GM12878 (cell line): Measurements from ENCODE around the gene NGFR. TPM values are rescaled to one million over a fixed set of nuclear protein-coding genes. Genes with fewer than 3 reads are reported as not detected.

Experiments
- ATAC-seq: fragments of 200-7000 bp; cut with Tn5 transposase; 3 replicates; pipeline ENCODE4 v1.9.1; 2020; ENCODE audit warnings: mild to moderate bottlenecking, moderate library complexity
- BruUV-seq: library from RNA; stranded (reverse); fragments of 400-500 nt; replicated peaks from 2 replicates; lab custom pipeline; 2021; lab: Mats Ljungman, UMichigan
- CTCF ChIA-PET: fragments of 300-600 bp; sonication (Branson Sonifier 250); formaldehyde crosslinking; extraction: SDS; loops from one replicate; lab custom pipeline; 2021; ENCODE audit warnings: inconsistent platforms; lab: Yijun Ruan, JAX
- POLR2A ChIA-PET: fragments of 350-600 bp; formaldehyde crosslinking; extraction: SDS; loops from one replicate; lab custom pipeline; 2021; ENCODE audit warnings: inconsistent platforms; lab: Charles Lee
- RAD21 ChIA-PET: fragments of 300-600 bp; sonication (Branson Sonifier 250); formaldehyde crosslinking; loops from one replicate; lab custom pipeline; 2023; ENCODE audit warnings: antibody characterized with exemption; ENCODE audit not compliant: unreplicated experiment; lab: Charles Lee
- SMC1A ChIA-PET: fragments of 300-600 bp; sonication (Branson Sonifier 250); formaldehyde crosslinking; loops from one replicate; lab custom pipeline; 2023; ENCODE audit not compliant: unreplicated experiment, uncharacterized antibody; lab: Charles Lee
- DNase-seq: peaks from one replicate; pipeline ENCODE4 v3.0.0-alpha.2; 2011; ENCODE audit warnings: low read depth, low spot score
- FAIRE-seq: peaks from 3 replicates; lab custom pipeline; 2011; peaks lifted over from hg19 to GRCh38; lab: Jason Lieb, UNC
- H2AFZ ChIP-seq: 2 replicates; pipeline ENCODE4 v1.6.0; 2011; ENCODE audit warnings: low read depth, low read length, control low read depth; ENCODE audit not compliant: control insufficient read depth
- H3K27ac ChIP-seq: 2 replicates; pipeline ENCODE4 v1.5.1; 2011; ENCODE audit warnings: control low read depth; ENCODE audit not compliant: control insufficient read depth, insufficient read depth
- H3K27me3 ChIP-seq, 2 experiments: replicated peaks in 1 of 2; 2 replicates each; pipeline versions ENCODE4 v1.6.0 to v1.6.1; 2011; ENCODE audit warnings: low read length in 1 of 2; ENCODE audit not compliant: control insufficient read depth in 2 of 2, insufficient read depth in 2 of 2
- H3K36me3 ChIP-seq, 2 experiments: 2 replicates each; pipeline ENCODE4 v1.5.1; 2011; ENCODE audit warnings: low read length in 1 of 2; ENCODE audit not compliant: control insufficient read depth in 2 of 2, insufficient read depth in 2 of 2
- H3K4me1 ChIP-seq: 2 replicates; pipeline ENCODE4 v1.6.1; 2011; ENCODE audit warnings: mild to moderate bottlenecking, low read length, moderate library complexity, mixed read lengths; ENCODE audit not compliant: control insufficient read depth, insufficient read depth
- H3K4me2 ChIP-seq: 2 replicates; pipeline ENCODE4 v1.6.0; 2011; ENCODE audit warnings: control low read depth; ENCODE audit not compliant: control insufficient read depth, insufficient read depth
- H3K4me3 ChIP-seq: fragments of 200-600 bp; sonication (generic); 2 replicates; pipeline ENCODE4 v1.5.1; 2016
- H3K79me2 ChIP-seq: 2 replicates; pipeline ENCODE4 v1.6.0; 2011; ENCODE audit warnings: low read length; ENCODE audit not compliant: control insufficient read depth, insufficient read depth
- H3K9ac ChIP-seq: 2 replicates; pipeline ENCODE4 v1.8.0; 2011; ENCODE audit warnings: low read length, control low read depth, mixed read lengths; ENCODE audit not compliant: control insufficient read depth, insufficient read depth
- H3K9me3 ChIP-seq: replicated peaks from 3 replicates; pipeline ENCODE4 v1.5.1; 2011; ENCODE audit warnings: mild to moderate bottlenecking, low read length; ENCODE audit not compliant: control insufficient read depth, insufficient read depth
- H4K20me1 ChIP-seq: 2 replicates; pipeline ENCODE4 v1.6.0; 2011; ENCODE audit not compliant: control insufficient read depth, insufficient read depth
- HDAC2 ChIP-seq: fragments of 200-600 bp; sonication (generic); IDR thresholded peaks from 2 replicates; pipeline ENCODE4 v1.6.1; 2017
- LARP7 ChIP-seq: fragments of 450-650 bp; IDR thresholded peaks from 2 replicates; pipeline ENCODE4 v1.6.1; 2017; ENCODE audit warnings: mild to moderate bottlenecking
- MYC ChIP-seq: IDR thresholded peaks from 2 replicates; pipeline ENCODE4 v1.6.1; 2011; ENCODE audit warnings: mild to moderate bottlenecking, low read length, moderate library complexity, inconsistent platforms; ENCODE audit not compliant: insufficient read depth, insufficient replicate concordance, insufficient read length, severe bottlenecking
- RELA ChIP-seq: fragments of 450-650 bp; IDR thresholded peaks from 2 replicates; pipeline ENCODE4 v1.8.0; 2014; ENCODE audit warnings: borderline replicate concordance; ENCODE audit not compliant: partially characterized antibody
- SKIL ChIP-seq: fragments of 450-650 bp; IDR thresholded peaks from 2 replicates; pipeline ENCODE4 v1.6.1; 2017; ENCODE audit warnings: mild to moderate bottlenecking, low read depth, inconsistent platforms; ENCODE audit not compliant: poor library complexity, severe bottlenecking
- SMAD1 ChIP-seq: fragments of 450-650 bp; IDR thresholded peaks from 2 replicates; pipeline ENCODE4 v1.6.1; 2018; ENCODE audit warnings: mild to moderate bottlenecking, low read depth; ENCODE audit not compliant: partially characterized antibody
- TCF7 ChIP-seq: IDR thresholded peaks from 2 replicates; pipeline ENCODE4 v1.6.1; 2014; ENCODE audit warnings: antibody characterized with exemption, borderline replicate concordance
- WGBS: methylation state at CpG from one replicate; pipeline ENCODE4 v1.1.6; 2016; ENCODE audit warnings: low lambda C conversion rate; ENCODE audit not compliant: insufficient replicate concordance, insufficient coverage; ENCODE audit errors: missing lambda C conversion rate; 5-methylcytosine and 5-hydroxymethylcytosine counted together
- in situ Hi-C: fragments of 300-500 bp; cut with MboI; formaldehyde crosslinking; loops from 9 replicates; pipeline ENCODE4 v1.14.3; 2018; ENCODE audit warnings: mixed read lengths
- intact Hi-C: fragments of 100-400 bp; cut with micrococcal nuclease; formaldehyde crosslinking; loops from one replicate; pipeline ENCODE4 v1.14.2; 2022; ENCODE audit not compliant: unreplicated experiment
- polyA plus RNA-seq, 11 experiments: library from polyadenylated mRNA; depleted of rRNA in 4 of 11; unstranded in 6 of 11; stranded (reverse) in 5 of 11; fragments of >200 nt; fragmentation: Nextera tagmentation in 4 of 11; fragmentation: Illumina TruSeq in 1 of 11; extraction: Ambion mirVana in 4 of 11; extraction: Trizol in 1 of 11; gene quantifications; 1 replicate in 1 of 11; 2 replicates in 10 of 11; pipeline versions ENCODE4 v1.2.1 to v1.2.3, GENCODE V29; 2011 to 2016; ENCODE audit warnings: inconsistent platforms in 2 of 11, missing spikeins in 2 of 11, low read depth in 1 of 11
- total RNA-seq, 4 experiments: library from RNA; depleted of rRNA in 3 of 4; stranded (reverse); fragments of >200 nt in 3 of 4; fragmentation: Illumina TruSeq in 1 of 4; extraction: Trizol in 1 of 4; gene quantifications; 2 replicates each; pipeline versions ENCODE4 v1.2.1 to v1.2.3, GENCODE V29; 2013 to 2021
- TF ChIP-seq, protein P1 (sequence below): IDR thresholded peaks from 2 replicates; pipeline ENCODE4 v1.6.1; 2011; ENCODE audit warnings: borderline replicate concordance, low read depth, mild to moderate bottlenecking, moderate library complexity, low read length; ENCODE audit not compliant: insufficient read depth, poor library complexity, severe bottlenecking

The NGFR gene
- total and polyA plus RNA-seq, 10 of the 15 experiments (the other 5 are each of a cell fraction or from before 2014, with no cell fraction given), result 0.05 to 0.28 (median 0.08) TPM; not detected in 1

- no peak for TF ChIP-seq SKIL
- TF ChIP-seq MYC, result no peak
- no peak for TF ChIP-seq TCF7
Observed at GRCh38 chr17:49551221-49552069, 56.4 kb downstream of the NGFR start (continued).

DNA sequence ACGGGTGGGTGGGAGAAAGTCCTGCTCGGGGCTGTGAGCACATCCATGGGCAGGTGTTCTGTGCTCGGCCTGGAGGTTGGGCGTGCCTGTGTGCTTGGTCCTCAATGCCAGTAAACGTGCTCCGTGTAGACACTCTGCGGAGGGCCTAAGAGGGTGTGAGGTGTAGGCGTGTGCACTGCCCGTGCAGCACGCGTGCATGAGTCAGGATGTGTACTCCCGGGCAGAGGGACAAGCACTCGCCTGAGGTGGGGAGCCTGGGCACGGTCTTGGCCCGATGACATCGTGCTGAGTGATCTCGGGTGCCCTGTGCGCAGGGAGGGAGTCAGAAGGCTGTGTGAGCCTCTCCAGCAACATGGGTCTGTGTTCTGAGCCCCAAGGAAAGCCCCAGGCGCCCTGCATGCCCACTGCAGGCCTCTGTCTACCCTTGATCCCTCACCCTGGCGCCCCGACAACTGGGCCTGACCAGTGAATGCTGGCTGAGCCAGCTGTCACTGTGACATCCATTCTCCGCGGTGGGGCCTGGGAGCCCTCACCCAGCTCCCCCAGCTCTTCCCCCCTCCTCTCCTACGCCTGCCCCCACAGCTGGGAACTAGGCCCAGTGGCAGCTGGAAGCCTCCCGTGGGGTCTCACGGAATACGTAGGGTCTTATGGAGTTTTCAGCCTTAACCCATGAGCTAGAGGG is 57.1 kb downstream of the NGFR start:
- Histone ChIP-seq H3K36me3 (no peaks in the 10 kb centered on the region), H3K27ac (no peak overlapping the region), H4K20me1 (no peaks in the 10 kb centered on the region), H3K79me2 (no peaks in the 10 kb centered on the region), H3K4me2 (no peak overlapping the region), H3K27me3 (no peaks in the 10 kb centered on the region), H3K4me1 (peaks cover 4% of the 10 kb centered on the region; the same call in 1 of the 2 replicates), H3K4me3 (no peak overlapping the region), H2AFZ (no peak overlapping the region), H3K9ac (no peak overlapping the region), H3K9me3 (no peaks in the 10 kb centered on the region)
- WGBS, result 68% methylated on average over 26 of the region's 27 CpGs
- in situ Hi-C loops, result loop anchor here (5.0 to 10.0 kb wide), 4 partner anchors 55 to 235 kb away; partner anchors contain the start of gene NGFR
- DNase-seq (no peak), ATAC-seq (no peak), FAIRE-seq (no peak)
- intact Hi-C loops, result no loop called here
- ChIA-PET SMC1A (interaction anchor here (1.0 kb wide), 1 partner anchor 75 kb away, joined by 3 read pairs; no protein-coding TSS in a partner anchor), RAD21 (no interaction called here), CTCF (interaction anchor here (1.0 to 1.8 kb wide), 3 partner anchors 116 to 145 kb away, joined by 3 to 5 read pairs (median 3); no protein-coding TSS in a partner anchor), POLR2A (interaction anchor here (0.5 kb wide), 1 partner anchor 141 kb away, joined by 3 read pairs; no protein-coding TSS in a partner anchor)
- TF ChIP-seq RELA, result no peak
- TF ChIP-seq, protein P1, sequence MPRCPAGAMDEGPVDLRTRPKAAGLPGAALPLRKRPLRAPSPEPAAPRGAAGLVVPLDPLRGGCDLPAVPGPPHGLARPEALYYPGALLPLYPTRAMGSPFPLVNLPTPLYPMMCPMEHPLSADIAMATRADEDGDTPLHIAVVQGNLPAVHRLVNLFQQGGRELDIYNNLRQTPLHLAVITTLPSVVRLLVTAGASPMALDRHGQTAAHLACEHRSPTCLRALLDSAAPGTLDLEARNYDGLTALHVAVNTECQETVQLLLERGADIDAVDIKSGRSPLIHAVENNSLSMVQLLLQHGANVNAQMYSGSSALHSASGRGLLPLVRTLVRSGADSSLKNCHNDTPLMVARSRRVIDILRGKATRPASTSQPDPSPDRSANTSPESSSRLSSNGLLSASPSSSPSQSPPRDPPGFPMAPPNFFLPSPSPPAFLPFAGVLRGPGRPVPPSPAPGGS, result peak; percentile 21
- TF ChIP-seq LARP7, result no peak
- no peak for TF ChIP-seq SMAD1
- no peak for TF ChIP-seq HDAC2
- no TSS peak for BruUV-seq
